HepG2 (cell line): ENCODE measurements around the gene DHX58. TPM values are rescaled to one million over a fixed set of nuclear protein-coding genes. Genes with fewer than 3 reads are reported as not detected.

ENCODE experiments used
- AGO1 ChIP-seq: fragments of 200-400 bp; formaldehyde crosslinking; IDR thresholded peaks from 2 replicates; pipeline ENCODE4 v1.6.1; 2017; ENCODE audit warnings: mild to moderate bottlenecking, low read depth, low read length, moderate library complexity; ENCODE audit not compliant: poor library complexity, severe bottlenecking
- BORCS8-MEF2B ChIP-seq: sonication (generic); formaldehyde crosslinking; IDR thresholded peaks from 2 replicates; pipeline ENCODE4 v1.8.0; 2022; ENCODE audit warnings: mild to moderate bottlenecking, missing genetic modification reagents
- CTCF ChIP-seq: sonication (generic); formaldehyde crosslinking; IDR thresholded peaks from 2 replicates; pipeline ENCODE4 v1.5.0; 2020; ENCODE audit warnings: mild to moderate bottlenecking, missing genetic modification reagents, moderate library complexity
- FOXO4 ChIP-seq: sonication (generic); formaldehyde crosslinking; conservative IDR thresholded peaks from 2 replicates; pipeline ENCODE4 v1.8.1; 2023; ENCODE audit warnings: missing genetic modification reagents
- HES4 ChIP-seq: sonication (generic); formaldehyde crosslinking; IDR thresholded peaks from 2 replicates; pipeline ENCODE4 v1.9.0; 2021; ENCODE audit warnings: mild to moderate bottlenecking, missing genetic modification reagents, borderline replicate concordance
- MEF2D ChIP-seq: sonication (generic); formaldehyde crosslinking; IDR thresholded peaks from 2 replicates; pipeline ENCODE4 v1.5.1; 2020; ENCODE audit warnings: mild to moderate bottlenecking, missing genetic modification reagents
- MXI1 ChIP-seq: IDR thresholded peaks from 3 replicates; pipeline ENCODE4 v1.6.1; 2012; ENCODE audit warnings: low read depth, low read length, inconsistent platforms, borderline replicate concordance
- NFAT5 ChIP-seq: sonication (generic); formaldehyde crosslinking; IDR thresholded peaks from 2 replicates; pipeline ENCODE4 v1.4.0; 2020; ENCODE audit warnings: missing genetic modification reagents
- RXRB ChIP-seq: IDR thresholded peaks from 2 replicates; pipeline ENCODE4 v1.6.1; 2016; ENCODE audit warnings: borderline replicate concordance, missing genetic modification reagents, missing compliant biosample characterization
- ZKSCAN8 ChIP-seq: IDR thresholded peaks from 2 replicates; pipeline ENCODE4 v1.6.1; 2016; ENCODE audit warnings: borderline replicate concordance, missing genetic modification reagents, missing compliant biosample characterization
- ZNF232 ChIP-seq: sonication (generic); formaldehyde crosslinking; IDR thresholded peaks from 2 replicates; pipeline ENCODE4 v1.4.0; 2020; ENCODE audit warnings: missing genetic modification reagents, borderline replicate concordance
- ZNF282 ChIP-seq: fragments of 450-650 bp; IDR thresholded peaks from 2 replicates; pipeline ENCODE4 v1.6.1; 2018; ENCODE audit not compliant: partially characterized antibody
- ZNF383 ChIP-seq: sonication (generic); formaldehyde crosslinking; IDR thresholded peaks from 2 replicates; pipeline ENCODE4 v1.4.0; 2020; ENCODE audit warnings: missing genetic modification reagents, mild to moderate bottlenecking, borderline replicate concordance
- ZNF629 ChIP-seq: sonication (generic); formaldehyde crosslinking; conservative IDR thresholded peaks from 2 replicates; pipeline ENCODE4 v1.5.0; 2020; ENCODE audit warnings: missing genetic modification reagents
- polyA plus RNA-seq, 8 experiments: library from polyadenylated mRNA; depleted of rRNA in 3 of 8; stranded (reverse) in 7 of 8; unstranded in 1 of 8; fragments of >200 nt; fragmentation: Illumina TruSeq in 4 of 8; extraction: Trizol in 4 of 8; gene quantifications; 2 replicates each; pipeline versions ENCODE4 v1.2.1 to v1.2.3, GENCODE V29; 2011 to 2016; ENCODE audit warnings: low read depth in 4 of 8, missing spikeins in 1 of 8, mixed read lengths in 1 of 8; ENCODE audit not compliant: insufficient read depth in 1 of 8
- total RNA-seq, 5 experiments: library from RNA; depleted of rRNA; stranded (reverse); fragments of >200 nt; fragmentation: Illumina TruSeq; extraction: Trizol; gene quantifications; 2 replicates each; pipeline ENCODE4 v1.2.3, GENCODE V29; 2016; ENCODE audit warnings: low read depth in 1 of 5
- TF ChIP-seq, protein P1 (sequence below): sonication (generic); formaldehyde crosslinking; IDR thresholded peaks from 2 replicates; pipeline ENCODE4 v1.4.0; 2020; ENCODE audit warnings: missing genetic modification reagents, borderline replicate concordance
- TF ChIP-seq, protein P2 (sequence below): sonication (generic); IDR thresholded peaks from 2 replicates; pipeline ENCODE4 v1.6.1; 2016; ENCODE audit warnings: low read depth, borderline replicate concordance

DHX58 gene
- total and polyA plus RNA-seq, 2 of the 13 experiments (the other 11 are each of a cell fraction or from before 2014, with no cell fraction given), result 6.7 to 7.8 TPM

- TF ChIP-seq CTCF (CRISPR knock-in tag) (peak; percentile 99), ZNF383 (no peak), RXRB (CRISPR knock-in tag) (peak; percentile 52; the same call in 1 of the 2 replicates), ZKSCAN8 (CRISPR knock-in tag) (peak; percentile 41; the same call in 1 of the 2 replicates), MEF2D (CRISPR knock-in tag) (0 out of 2 replicates have a peak, but pooled peaks have one; percentile 28), MXI1 (peak; percentile 22; the same call in 1 of the 3 replicates), FOXO4 (CRISPR knock-in tag) (no peak), AGO1 (no peak), NFAT5 (CRISPR knock-in tag) (no peak), HES4 (CRISPR knock-in tag) (no peak), ZNF232 (CRISPR knock-in tag) (no peak), BORCS8-MEF2B (no peak), ZNF629 (CRISPR knock-in tag) (no peak), ZNF282 (no peak)
- TF ChIP-seq, protein P1, sequence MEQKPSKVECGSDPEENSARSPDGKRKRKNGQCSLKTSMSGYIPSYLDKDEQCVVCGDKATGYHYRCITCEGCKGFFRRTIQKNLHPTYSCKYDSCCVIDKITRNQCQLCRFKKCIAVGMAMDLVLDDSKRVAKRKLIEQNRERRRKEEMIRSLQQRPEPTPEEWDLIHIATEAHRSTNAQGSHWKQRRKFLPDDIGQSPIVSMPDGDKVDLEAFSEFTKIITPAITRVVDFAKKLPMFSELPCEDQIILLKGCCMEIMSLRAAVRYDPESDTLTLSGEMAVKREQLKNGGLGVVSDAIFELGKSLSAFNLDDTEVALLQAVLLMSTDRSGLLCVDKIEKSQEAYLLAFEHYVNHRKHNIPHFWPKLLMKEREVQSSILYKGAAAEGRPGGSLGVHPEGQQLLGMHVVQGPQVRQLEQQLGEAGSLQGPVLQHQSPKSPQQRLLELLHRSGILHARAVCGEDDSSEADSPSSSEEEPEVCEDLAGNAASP, result no peak
- TF ChIP-seq, protein P2, sequence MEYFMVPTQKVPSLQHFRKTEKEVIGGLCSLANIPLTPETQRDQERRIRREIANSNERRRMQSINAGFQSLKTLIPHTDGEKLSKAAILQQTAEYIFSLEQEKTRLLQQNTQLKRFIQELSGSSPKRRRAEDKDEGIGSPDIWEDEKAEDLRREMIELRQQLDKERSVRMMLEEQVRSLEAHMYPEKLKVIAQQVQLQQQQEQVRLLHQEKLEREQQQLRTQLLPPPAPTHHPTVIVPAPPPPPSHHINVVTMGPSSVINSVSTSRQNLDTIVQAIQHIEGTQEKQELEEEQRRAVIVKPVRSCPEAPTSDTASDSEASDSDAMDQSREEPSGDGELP, result peak; percentile 91
Measured at GRCh38 chr17:42101513-42102292, 10.8 kb downstream of the DHX58 start (continued).
